ENCODE measurements around the gene BYSL.

The BYSL gene

DNA sequence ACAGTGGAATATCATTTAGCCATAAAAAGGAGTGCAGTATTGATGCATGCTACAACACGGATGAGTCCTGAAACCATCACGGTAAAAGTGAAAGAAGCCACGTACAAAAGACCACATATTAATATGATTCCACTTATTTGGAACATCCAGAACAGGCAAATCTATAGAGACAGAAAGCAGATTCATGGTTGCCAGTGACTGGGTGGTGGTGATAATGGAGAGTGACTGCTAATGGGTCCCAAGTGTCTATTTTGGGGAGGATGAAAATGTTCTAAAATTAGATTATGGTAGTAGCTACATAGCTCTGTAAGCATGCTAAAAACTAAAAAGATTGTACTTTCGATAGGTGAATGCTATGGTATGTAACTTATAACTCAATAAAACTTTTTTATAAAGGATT, 38.7 kb downstream of the BYSL start:
- no peak for DNase-seq
- peak overlapping the region in 1 of 2 donors; percentile 45 for H3K4me3 Mint-ChIP-seq
- no peak for ATAC-seq (replicated peaks)
- no peaks in the 10 kb centered on the region for H3K9me3 Mint-ChIP-seq
- H3K4me1 Mint-ChIP-seq (ENCODE audit: low read depth in 2 of 2): peaks cover 47 to 73% of the 10 kb centered on the region in 2 donors
- no peaks in the 10 kb centered on the region for H3K27me3 Mint-ChIP-seq
- peaks cover 26% of the 10 kb centered on the region for H3K36me3 Mint-ChIP-seq (ENCODE audit: insufficient read depth)
- peak overlapping the region; percentile 71 to 80 for H3K27ac Mint-ChIP-seq

DNA sequence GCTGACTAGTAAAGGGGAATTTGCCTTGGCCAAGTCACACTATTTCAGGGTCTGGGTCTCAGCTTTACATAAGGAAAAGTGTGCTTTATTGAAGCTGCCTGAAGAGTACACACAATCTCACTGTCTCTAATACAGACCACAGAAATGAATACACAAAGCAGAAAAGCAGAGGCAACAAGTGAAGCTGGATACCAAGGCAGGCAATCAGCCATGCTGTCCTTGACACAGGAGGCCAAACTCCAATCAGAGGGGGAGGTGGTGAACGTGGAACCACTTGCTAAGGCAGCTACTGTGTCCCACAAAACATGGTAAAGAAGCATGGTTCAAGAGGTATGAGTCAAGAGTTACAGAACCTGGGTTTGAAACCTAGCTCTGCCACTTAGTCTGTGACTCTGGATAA, 42.1 kb downstream of the BYSL start:
- Mint-ChIP-seq H3K36me3 (ENCODE audit: insufficient read depth) (peaks cover 16% of the 10 kb centered on the region), H3K4me3 (peak overlapping the region in 1 of 2 donors; percentile 45), H3K4me1 (ENCODE audit: low read depth in 2 of 2) (peaks cover 53 to 84% of the 10 kb centered on the region in 2 donors), H3K27me3 (no peaks in the 10 kb centered on the region), H3K27ac (peak overlapping the region; percentile 0 to 84), H3K9me3 (no peaks in the 10 kb centered on the region)
- ATAC-seq (replicated peaks): no peak
- DNase-seq: no peak

DNA sequence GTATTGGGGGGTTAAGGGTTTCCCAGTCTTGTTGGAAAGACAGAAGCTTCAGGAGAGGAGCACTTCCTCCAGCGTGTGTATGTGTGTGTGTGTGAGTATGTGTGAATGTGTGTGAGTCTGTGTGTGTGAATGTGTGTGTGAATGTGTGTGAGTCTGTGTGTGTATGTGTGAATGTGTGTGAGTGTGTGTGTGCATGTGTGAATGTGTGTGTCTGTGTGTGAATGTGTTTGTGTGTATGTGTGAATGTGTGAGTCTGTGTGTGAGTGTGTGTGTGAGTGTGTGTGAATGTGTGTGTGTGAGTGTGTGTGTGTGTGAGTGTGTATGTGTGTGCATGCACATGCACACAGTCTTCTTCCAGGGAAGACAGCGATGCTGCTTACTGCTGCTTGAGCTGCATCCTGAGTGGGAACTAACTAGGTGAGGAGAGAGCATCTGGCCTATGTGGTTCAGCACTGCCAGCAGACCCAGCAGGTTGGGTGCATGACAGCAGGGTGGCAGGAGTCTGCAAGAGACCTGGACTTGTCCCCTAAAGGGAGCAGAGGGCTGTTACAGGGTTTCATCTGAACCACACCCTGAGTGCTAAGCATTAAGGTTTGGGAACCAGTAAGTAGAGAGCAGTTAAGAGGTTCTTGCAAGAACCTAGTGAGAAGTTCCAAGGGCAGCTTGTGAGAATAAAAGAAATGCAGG, 43.0 kb downstream of the BYSL start:
- H3K36me3 Mint-ChIP-seq (ENCODE audit: insufficient read depth): peaks cover 6% of the 10 kb centered on the region
- DNase-seq: no peak
- H3K4me3 Mint-ChIP-seq: peak overlapping the region in 1 of 2 donors; percentile 1
- no peak for ATAC-seq (replicated peaks)
- H3K4me1 Mint-ChIP-seq (ENCODE audit: low read depth in 2 of 2): peaks cover 44 to 75% of the 10 kb centered on the region in 2 donors
- peak overlapping the region; percentile 0 to 27 for H3K27ac Mint-ChIP-seq
- H3K27me3 Mint-ChIP-seq: no peaks in the 10 kb centered on the region
- no peaks in the 10 kb centered on the region for H3K9me3 Mint-ChIP-seq

DNA sequence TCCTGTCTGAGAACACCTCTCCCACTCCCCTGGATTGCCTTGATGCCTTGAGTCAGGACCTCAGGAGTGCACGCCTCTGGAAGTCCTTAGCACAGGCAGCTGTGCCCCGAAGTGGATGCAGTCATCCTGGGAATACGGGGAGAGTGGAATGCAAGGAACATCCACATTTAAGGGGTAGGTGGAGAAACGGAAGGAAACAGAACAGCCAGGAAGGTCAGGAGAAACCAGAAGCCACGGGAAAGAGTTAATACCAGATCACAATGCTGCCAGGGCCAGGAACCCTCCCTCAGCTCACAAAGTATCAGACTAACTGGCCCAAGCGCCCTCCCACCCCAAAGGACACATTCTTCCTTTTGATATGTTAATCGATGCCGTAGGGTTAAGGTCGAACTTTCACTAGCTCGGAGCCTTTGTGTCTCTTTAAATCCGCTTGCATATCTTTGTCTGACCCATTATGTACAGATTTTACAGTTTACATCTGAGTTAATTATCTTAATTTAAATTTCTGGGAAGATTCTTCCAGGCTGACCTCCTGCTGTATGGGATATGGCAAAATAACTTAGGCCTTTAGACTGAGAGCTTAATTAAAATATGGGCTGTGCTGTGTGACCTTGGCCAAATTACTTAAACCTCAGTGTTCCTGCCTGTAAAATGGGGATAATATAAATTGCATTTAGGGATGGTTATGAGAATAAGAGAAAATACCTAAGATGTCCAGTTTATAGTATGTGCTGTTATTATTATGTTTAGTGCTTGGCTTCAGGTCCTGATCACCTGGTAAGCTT, 44.3 kb downstream of the BYSL start:
- no peaks in the 10 kb centered on the region for H3K27me3 Mint-ChIP-seq
- H3K9me3 Mint-ChIP-seq: no peaks in the 10 kb centered on the region
- peaks cover 3% of the 10 kb centered on the region for H3K36me3 Mint-ChIP-seq (ENCODE audit: insufficient read depth)
- ATAC-seq (replicated peaks) (no peak), DNase-seq (no peak)
- no peak overlapping the region for H3K4me3 Mint-ChIP-seq
- H3K4me1 Mint-ChIP-seq (ENCODE audit: low read depth in 2 of 2): peaks cover 44 to 70% of the 10 kb centered on the region in 2 donors
- peak overlapping the region in 1 of 2 donors; percentile 69 for H3K27ac Mint-ChIP-seq

DNA sequence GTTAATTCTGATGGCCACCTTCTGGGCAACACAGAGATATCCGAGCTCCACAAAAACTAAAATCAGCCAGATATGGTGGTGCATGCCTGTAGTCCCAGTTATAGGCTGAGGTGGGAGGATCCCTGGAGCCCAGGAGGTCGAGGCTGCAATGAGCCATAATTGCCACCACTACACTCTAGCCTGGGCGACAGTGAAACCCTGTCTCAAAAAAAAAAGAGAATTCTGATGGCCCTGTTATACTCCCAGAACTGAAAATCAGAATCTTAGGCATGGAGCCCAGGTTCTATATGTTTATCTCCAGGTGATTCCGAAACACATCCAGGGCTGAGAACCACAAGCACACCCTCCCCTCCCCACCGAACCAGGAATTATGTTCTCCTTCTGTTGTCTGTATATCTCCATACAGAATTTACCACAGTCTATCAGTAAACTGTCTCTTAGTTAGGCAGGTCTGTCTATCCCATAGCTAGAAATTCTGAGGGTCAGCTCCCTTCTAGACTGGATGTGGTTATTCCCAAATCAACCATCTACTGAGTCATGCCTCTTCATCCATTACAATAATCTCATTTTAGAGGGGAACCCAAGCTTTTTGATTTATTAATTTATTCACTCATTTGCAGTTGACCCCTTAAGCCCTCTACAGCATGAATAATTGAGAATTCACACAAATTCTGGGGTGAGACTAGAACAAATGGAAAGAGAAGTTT, 45.1 kb downstream of the BYSL start:
- no peak overlapping the region for H3K4me3 Mint-ChIP-seq
- H3K27me3 Mint-ChIP-seq: no peaks in the 10 kb centered on the region
- H3K4me1 Mint-ChIP-seq (ENCODE audit: low read depth in 2 of 2): peaks cover 46 to 70% of the 10 kb centered on the region in 2 donors
- H3K9me3 Mint-ChIP-seq: no peaks in the 10 kb centered on the region
- peak overlapping the region in 1 of 2 donors; percentile 73 for H3K27ac Mint-ChIP-seq
- DNase-seq (no peak), ATAC-seq (replicated peaks) (no peak)
- H3K36me3 Mint-ChIP-seq (ENCODE audit: insufficient read depth): peaks cover 6% of the 10 kb centered on the region

DNA sequence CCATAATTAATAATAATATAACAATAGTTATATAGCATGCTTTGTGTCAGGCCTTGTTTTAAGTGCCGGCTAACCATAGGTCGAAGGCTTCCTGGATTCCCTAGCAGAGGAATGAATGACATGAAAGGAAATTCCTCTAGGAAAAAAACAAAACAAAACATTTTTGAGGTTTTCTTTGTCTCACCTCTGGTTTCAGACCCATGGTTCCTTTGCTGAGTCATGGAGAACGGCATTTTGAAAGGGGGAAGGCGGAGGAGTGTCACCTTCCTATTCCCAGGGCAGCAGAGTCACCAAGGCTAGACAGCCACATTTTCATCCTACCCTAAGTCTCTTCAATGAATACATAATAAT, 45.6 kb downstream of the BYSL start:
- Mint-ChIP-seq H3K36me3 (ENCODE audit: insufficient read depth) (peaks cover 9% of the 10 kb centered on the region), H3K9me3 (no peaks in the 10 kb centered on the region), H3K27me3 (no peaks in the 10 kb centered on the region), H3K4me1 (ENCODE audit: low read depth in 2 of 2) (peaks cover 41 to 64% of the 10 kb centered on the region in 2 donors), H3K27ac (peak overlapping the region in 1 of 2 donors; percentile 73), H3K4me3 (no peak overlapping the region)
- DNase-seq: no peak
- no peak for ATAC-seq (replicated peaks)

DNA sequence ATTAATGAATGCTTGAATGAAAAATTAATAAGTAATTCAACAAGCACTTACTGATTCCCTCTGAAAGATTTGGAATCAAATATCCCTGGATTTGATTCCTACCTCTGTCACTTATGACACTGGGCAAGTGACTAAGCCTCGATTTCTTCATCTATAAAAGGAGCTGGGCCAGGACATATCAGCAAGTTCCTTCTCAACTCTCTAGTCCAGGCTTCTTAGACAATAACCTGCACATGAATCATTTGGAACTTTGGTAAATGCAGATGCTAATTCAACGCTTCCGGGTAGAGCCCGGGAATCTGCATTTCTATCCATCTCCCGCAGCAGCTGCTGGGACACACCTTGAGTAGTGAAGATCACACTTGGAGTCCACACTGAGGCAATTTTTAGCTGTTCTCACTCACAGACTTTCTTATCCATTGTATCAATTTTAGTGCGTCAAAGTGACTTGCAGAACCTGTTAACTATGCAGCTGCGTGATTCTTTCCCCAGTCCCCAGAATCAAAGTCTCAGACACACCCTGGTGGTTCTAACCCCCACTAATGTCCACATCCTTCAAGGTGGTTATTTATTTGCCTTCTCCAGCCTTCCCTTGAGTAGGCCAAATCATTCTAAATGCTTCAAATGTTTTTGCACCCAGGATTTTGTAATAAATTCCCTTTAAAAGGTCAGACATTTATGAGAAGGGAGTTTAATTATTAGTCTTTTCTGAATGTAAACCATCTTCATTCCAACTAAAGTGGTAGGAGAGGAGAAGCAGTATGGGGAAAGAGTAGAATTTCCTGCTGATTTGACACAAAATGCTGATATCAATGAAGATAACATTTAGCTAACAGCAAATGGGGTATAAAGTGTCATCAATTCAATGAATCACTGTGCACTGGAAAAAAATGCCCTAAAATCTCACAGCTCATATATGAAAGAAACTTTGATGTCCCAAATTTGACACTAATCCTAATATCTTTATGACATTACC, 46.3 kb downstream of the BYSL start:
- ATAC-seq (replicated peaks) (no peak), DNase-seq (no peak)
- Mint-ChIP-seq H3K4me1 (ENCODE audit: low read depth in 2 of 2) (peaks cover 42 to 64% of the 10 kb centered on the region in 2 donors), H3K36me3 (ENCODE audit: insufficient read depth) (peaks cover 9% of the 10 kb centered on the region), H3K4me3 (peak overlapping the region in 1 of 2 donors; percentile 18), H3K27ac (peak overlapping the region; percentile 39 to 73), H3K27me3 (no peaks in the 10 kb centered on the region), H3K9me3 (no peaks in the 10 kb centered on the region)

DNA sequence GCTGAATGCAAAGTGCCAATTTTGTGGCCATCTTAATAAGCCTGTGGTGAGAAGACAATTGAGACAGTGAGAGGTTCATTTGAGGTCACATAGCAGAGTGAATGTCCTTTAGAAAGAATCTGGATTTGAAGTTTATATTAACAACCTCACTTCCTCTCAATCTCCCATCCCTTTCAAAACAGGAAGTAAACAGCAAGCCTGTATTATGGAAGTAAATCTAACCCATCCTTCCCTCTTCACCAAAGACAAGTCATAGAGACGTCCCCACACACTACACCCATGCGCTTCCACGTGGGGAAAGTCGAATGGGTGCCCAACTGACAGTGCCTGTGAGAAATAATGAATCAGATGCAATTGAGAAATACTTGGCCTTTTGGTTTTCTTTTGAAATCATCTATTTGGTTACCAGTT, 49.1 kb downstream of the BYSL start:
- peak overlapping the region; percentile 42 to 70 for H3K4me3 Mint-ChIP-seq
- H3K27me3 Mint-ChIP-seq: no peaks in the 10 kb centered on the region
- peaks cover 17% of the 10 kb centered on the region for H3K36me3 Mint-ChIP-seq (ENCODE audit: insufficient read depth)
- H3K9me3 Mint-ChIP-seq: no peaks in the 10 kb centered on the region
- DNase-seq (no peak), ATAC-seq (replicated peaks) (peak; percentile 75)
- H3K4me1 Mint-ChIP-seq (ENCODE audit: low read depth in 2 of 2): peaks cover 40 to 50% of the 10 kb centered on the region in 2 donors
- peak overlapping the region; percentile 81 to 94 for H3K27ac Mint-ChIP-seq

DNA sequence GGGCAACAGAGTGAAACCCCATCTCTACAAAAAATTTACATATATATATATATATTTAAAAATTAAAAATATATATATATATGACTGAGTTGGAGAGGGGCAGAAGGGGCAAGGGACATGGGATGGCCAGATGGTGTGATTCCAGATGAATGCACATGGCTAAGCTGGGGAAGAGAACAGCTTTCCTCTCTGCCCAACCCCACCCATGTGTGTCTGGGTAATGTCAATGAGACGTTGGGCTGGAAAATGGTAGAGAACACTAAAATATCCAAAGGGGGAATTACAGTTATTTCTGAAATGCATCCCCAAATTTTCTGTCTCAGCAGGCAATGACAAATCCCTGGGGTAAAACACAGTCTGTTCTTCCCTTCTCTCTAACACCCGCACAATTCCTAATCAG, 51.5 kb downstream of the BYSL start:
- no peak for DNase-seq
- H3K4me1 Mint-ChIP-seq (ENCODE audit: low read depth in 2 of 2): peaks cover 50 to 53% of the 10 kb centered on the region in 2 donors
- no peaks in the 10 kb centered on the region for H3K9me3 Mint-ChIP-seq
- peak overlapping the region in 1 of 2 donors; percentile 52 for H3K27ac Mint-ChIP-seq
- no peak for ATAC-seq (replicated peaks)
- H3K36me3 Mint-ChIP-seq (ENCODE audit: insufficient read depth): peaks cover 37% of the 10 kb centered on the region
- peak overlapping the region in 1 of 2 donors; percentile 7 for H3K4me3 Mint-ChIP-seq
- H3K27me3 Mint-ChIP-seq: no peaks in the 10 kb centered on the region

DNA sequence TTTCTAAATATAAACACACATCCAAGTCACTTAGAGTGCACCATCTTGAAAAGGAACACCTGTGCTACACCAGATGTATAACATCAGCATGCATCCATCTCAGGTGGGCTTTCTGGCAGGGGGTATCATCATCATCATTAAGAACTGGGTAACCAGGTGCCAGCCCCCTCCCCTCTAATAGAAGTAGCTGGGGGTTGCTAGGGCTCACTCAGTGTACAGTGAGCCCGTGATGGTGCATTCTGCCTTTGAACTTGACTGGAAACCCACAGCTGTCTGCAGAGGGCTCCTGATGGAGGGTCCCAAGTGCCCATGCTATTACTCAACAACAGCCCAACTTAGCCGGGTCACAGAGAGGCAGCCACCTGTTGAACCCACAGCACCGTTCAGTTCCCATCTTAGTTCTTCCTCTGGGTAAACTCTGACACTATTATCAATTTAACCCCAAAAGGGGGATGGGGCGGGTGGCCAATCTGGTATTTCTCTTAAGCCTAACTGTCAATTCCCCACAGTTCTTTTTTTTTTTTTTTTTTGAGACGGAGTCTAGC, 53.1 kb downstream of the BYSL start:
- H3K9me3 Mint-ChIP-seq: no peaks in the 10 kb centered on the region
- peaks cover 49% of the 10 kb centered on the region for H3K36me3 Mint-ChIP-seq (ENCODE audit: insufficient read depth)
- DNase-seq (no peak), ATAC-seq (replicated peaks) (no peak)
- H3K4me3 Mint-ChIP-seq: peak overlapping the region in 1 of 2 donors; percentile 20
- H3K4me1 Mint-ChIP-seq (ENCODE audit: low read depth in 2 of 2): peaks cover 53% of the 10 kb centered on the region in 2 donors
- no peaks in the 10 kb centered on the region for H3K27me3 Mint-ChIP-seq
- H3K27ac Mint-ChIP-seq: peak overlapping the region in 1 of 2 donors; percentile 84

DNA sequence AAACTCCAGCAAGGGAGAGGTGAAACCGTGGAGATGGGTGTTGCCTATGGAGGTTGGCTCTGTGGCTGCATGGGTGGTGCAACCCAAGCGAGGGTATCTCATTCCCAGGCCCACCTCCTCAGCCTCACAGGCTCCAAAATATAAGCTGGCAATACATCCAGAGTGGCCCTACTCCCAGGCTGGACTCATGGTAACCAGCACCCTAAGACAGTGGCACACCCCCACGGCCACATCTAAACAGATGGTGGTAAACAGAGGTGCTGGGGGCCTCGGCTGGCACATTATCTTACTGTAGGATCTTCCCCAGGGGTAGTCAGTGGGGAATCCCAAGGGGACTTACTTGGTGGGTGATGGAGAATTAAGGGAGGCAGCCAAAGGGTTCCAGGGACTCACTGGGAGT, 54.0 kb downstream of the BYSL start:
- Mint-ChIP-seq H3K9me3 (no peaks in the 10 kb centered on the region), H3K27me3 (no peaks in the 10 kb centered on the region), H3K4me3 (peak overlapping the region; percentile 20 to 60), H3K27ac (peak overlapping the region; percentile 68 to 84), H3K36me3 (ENCODE audit: insufficient read depth) (peaks cover 55% of the 10 kb centered on the region), H3K4me1 (ENCODE audit: low read depth in 2 of 2) (peaks cover 56 to 58% of the 10 kb centered on the region in 2 donors)
- DNase-seq: no peak
- ATAC-seq (replicated peaks): no peak

DNA sequence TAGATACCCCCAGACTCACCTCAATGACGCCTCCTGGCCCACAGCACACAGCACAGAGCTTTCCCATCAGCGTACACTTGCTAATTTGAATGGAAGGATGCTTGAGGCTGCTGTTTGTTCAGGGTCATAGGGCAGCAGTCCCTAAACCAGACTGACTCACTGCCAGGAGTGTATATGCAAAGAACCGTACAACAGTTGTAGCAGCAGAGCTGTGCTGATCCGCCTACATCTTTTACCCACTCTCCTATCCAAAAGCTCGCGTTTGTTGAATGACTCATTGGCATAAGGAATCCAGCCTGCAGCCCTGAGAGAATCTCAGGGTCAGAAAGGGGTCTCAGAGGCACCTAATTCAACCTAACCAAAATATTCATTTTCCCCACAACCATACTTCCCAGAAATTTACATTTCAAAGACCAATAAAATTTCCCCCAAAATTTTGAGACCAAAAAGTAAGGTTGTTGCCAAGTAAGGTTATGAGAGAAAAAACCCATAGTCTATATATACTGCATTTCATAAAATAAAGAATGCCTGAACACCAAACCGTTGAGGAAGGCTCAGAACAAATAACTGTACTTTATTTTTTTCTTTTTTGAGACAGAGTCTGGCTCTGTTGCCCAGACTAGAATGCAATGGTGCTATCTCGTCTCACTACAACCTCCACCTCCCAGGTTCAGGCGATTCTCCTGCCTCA, 55.6 kb downstream of the BYSL start:
- Mint-ChIP-seq H3K4me1 (ENCODE audit: low read depth in 2 of 2) (peaks cover 52 to 53% of the 10 kb centered on the region in 2 donors), H3K27ac (peak overlapping the region; percentile 67 to 84), H3K4me3 (peak overlapping the region in 1 of 2 donors; percentile 3), H3K36me3 (ENCODE audit: insufficient read depth) (peaks cover 53% of the 10 kb centered on the region), H3K27me3 (no peaks in the 10 kb centered on the region), H3K9me3 (no peaks in the 10 kb centered on the region)
- DNase-seq: no peak
- no peak for ATAC-seq (replicated peaks)

All from effector memory CD8-positive, alpha-beta T cell (primary cell).